Gastroesophageal sphincter (tissue), 3 donors: ENCODE results near the gene ZNF865.

Experiments used
- EP300 ChIP-seq: sonication (generic); formaldehyde crosslinking; IDR thresholded peaks from one replicate; pipeline ENCODE4 v1.6.1; 2017; ENCODE audit warnings: antibody characterized with exemption, mild to moderate bottlenecking
- POLR2A ChIP-seq, 2 donors: fragments of 450-650 bp; IDR thresholded peaks; one replicate each; pipeline ENCODE4 v1.6.1; 2017; ENCODE audit warnings: antibody characterized with exemption in 2 of 2, mild to moderate bottlenecking in 2 of 2, moderate library complexity in 1 of 2
- TF ChIP-seq, protein P1 (sequence below), 4 experiments: fragments of 200-600 bp in 2 of 4; fragments of 450-650 bp in 2 of 4; sonication (generic) in 1 of 4; IDR thresholded peaks; one replicate each; pipeline ENCODE4 v1.5.1; 2017 to 2019; ENCODE audit warnings: antibody characterized with exemption in 4 of 4, mild to moderate bottlenecking in 2 of 4, moderate library complexity in 2 of 4

DNA sequence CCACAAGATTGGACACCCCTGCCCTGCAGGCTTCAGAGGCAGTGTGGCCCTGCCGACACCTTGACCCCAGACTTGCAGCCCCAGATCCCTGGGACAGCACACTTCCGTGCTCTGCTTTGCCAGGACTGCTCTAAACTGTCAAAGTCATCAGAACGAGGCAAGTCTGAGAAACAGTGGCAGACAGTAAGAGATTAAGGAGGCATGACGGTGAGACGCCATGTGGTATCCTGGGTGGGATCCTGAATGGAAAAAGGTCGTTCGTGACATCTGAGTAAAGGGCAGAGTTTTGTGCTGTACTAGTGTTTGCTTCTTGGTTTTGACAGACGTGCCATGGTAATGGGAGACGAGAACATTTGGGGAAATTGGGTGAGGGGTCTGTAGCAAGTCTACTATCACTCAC lies 38.6 kb upstream of the ZNF865 start:
- TF ChIP-seq, protein P1, sequence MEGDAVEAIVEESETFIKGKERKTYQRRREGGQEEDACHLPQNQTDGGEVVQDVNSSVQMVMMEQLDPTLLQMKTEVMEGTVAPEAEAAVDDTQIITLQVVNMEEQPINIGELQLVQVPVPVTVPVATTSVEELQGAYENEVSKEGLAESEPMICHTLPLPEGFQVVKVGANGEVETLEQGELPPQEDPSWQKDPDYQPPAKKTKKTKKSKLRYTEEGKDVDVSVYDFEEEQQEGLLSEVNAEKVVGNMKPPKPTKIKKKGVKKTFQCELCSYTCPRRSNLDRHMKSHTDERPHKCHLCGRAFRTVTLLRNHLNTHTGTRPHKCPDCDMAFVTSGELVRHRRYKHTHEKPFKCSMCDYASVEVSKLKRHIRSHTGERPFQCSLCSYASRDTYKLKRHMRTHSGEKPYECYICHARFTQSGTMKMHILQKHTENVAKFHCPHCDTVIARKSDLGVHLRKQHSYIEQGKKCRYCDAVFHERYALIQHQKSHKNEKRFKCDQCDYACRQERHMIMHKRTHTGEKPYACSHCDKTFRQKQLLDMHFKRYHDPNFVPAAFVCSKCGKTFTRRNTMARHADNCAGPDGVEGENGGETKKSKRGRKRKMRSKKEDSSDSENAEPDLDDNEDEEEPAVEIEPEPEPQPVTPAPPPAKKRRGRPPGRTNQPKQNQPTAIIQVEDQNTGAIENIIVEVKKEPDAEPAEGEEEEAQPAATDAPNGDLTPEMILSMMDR (IDR thresholded peaks at IDR 0.05), result no peak
- no peak for TF ChIP-seq POLR2A (IDR thresholded peaks at IDR 0.05)
- TF ChIP-seq EP300, result no peak
